AG09309 (cell line): Measurements from ENCODE around the gene KIF5B.
"Not testable (repeated sequence)": the region's sequence is repeated elsewhere in the genome, so short reads cannot be mapped to it uniquely, and the experiment has no call there.

Experiments
- DNase-seq: peaks from one replicate; pipeline ENCODE4 v3.0.0-alpha.2; 2010; ENCODE audit warnings: low read depth
- H3K4me3 ChIP-seq: 2 replicates; pipeline ENCODE4 v1.5.1; 2011; ENCODE audit warnings: mild to moderate bottlenecking, low read depth, low read length, moderate library complexity; ENCODE audit not compliant: control insufficient read depth
- TF ChIP-seq, protein P1 (sequence below): IDR thresholded peaks from 2 replicates; pipeline ENCODE4 v1.5.1; 2011; ENCODE audit warnings: mild to moderate bottlenecking, low read depth, low read length, inconsistent platforms; ENCODE audit not compliant: insufficient read depth, control insufficient read depth; ENCODE audit errors: missing control alignments

The KIF5B gene

GRCh38 chr10:32002531-32002930 lies 53.7 kb downstream of the KIF5B start:
- TF ChIP-seq, protein P1, sequence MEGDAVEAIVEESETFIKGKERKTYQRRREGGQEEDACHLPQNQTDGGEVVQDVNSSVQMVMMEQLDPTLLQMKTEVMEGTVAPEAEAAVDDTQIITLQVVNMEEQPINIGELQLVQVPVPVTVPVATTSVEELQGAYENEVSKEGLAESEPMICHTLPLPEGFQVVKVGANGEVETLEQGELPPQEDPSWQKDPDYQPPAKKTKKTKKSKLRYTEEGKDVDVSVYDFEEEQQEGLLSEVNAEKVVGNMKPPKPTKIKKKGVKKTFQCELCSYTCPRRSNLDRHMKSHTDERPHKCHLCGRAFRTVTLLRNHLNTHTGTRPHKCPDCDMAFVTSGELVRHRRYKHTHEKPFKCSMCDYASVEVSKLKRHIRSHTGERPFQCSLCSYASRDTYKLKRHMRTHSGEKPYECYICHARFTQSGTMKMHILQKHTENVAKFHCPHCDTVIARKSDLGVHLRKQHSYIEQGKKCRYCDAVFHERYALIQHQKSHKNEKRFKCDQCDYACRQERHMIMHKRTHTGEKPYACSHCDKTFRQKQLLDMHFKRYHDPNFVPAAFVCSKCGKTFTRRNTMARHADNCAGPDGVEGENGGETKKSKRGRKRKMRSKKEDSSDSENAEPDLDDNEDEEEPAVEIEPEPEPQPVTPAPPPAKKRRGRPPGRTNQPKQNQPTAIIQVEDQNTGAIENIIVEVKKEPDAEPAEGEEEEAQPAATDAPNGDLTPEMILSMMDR: no peak
- DNase-seq: no peak
- H3K4me3 ChIP-seq: no peak overlapping the region

DNA sequence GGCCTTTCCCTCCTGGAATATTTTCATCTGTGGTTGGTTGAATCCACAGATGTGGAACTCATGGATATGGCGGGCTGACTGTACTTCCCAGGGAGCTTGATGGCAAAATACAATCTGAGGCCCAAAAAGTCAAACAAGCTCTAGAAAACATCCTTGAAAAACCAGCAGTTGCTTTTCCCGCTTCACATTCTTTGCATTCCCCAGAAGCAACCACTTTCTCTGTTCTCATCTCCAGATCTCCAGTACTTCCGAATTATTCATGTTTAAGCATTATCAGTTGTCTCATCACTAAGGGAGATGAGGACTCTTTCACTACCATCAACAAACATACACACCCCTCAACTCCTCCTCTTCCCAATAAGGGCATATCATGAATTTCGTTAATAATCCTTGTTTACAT lies 55.3 kb downstream of the KIF5B start:
- TF ChIP-seq, protein P1: no peak
- no peak overlapping the region for H3K4me3 ChIP-seq
- no peak for DNase-seq

DNA sequence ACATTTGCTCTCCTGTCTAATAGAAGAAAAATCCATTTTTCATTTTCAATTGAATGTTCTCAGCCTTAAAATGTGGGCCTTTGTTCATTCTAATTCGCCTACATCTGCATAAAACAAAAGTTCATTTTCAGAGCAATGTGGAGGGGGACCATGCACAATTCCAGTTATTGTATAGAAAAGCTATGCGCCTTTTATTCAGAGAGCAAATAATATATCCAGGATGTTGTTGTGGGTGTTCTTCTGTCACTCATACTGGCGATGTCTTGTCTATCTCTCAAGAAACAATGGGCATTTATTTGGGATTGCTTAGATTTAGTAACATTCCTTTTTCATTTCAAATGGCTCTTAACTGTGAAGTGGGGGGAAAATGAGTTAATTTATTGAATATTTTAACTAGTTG lies 56.4 kb downstream of the KIF5B start:
- no peak for DNase-seq
- TF ChIP-seq, protein P1: no peak
- H3K4me3 ChIP-seq: no peak overlapping the region

- TF ChIP-seq, protein P1: no peak
- DNase-seq: no peak
- no peak overlapping the region for H3K4me3 ChIP-seq
These were observed 57.1 kb downstream of the KIF5B start for GRCh38 chr10:31999070-31999660.

GRCh38 chr10:31994926-31995325 lies 61.3 kb downstream of the KIF5B start:
- TF ChIP-seq, protein P1: no peak
- H3K4me3 ChIP-seq: no peak overlapping the region
- DNase-seq: no peak

DNA sequence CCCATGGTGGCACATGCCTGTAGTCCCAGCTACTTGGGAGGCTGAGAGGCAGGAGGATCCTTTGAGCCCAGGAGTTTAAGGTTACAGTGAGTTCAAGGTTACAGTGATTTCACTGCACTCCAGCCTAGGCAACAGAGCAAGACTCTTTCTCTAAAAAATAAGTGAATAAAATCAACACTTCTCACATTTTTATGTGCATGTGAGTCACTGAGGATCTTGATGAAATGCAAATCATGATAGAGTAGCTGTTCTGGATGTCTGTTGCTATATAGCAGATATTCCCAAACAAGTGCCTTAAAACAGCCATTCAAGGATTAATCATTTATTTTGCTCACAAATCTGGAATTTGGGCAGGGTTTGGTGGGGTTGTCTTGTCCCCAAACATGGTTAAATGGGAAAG lies 65.3 kb downstream of the KIF5B start:
- H3K4me3 ChIP-seq: no peak overlapping the region
- DNase-seq: no peak
- TF ChIP-seq, protein P1: no peak

DNA sequence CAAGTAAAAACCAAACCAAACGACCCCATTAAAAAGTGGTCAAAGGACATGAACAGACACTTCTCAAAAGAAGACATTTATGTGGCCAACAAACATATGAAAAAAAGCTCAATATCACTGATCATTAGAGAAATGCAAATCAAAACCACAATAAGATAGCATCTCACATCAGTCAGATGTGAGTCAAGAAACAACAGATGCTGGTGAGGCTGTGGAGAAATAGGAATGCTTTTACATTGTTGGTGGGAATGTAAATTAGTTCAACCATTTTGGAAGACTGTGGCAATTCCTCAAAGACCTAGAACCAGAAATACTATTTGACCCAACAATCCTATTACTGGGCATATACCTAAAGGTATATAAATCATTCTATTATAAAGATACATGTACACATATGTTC lies 68.4 kb downstream of the KIF5B start:
- not testable (repeated sequence) for DNase-seq, H3K4me3 ChIP-seq
